C4-2B (cell line): ENCODE results near the gene SLC25A42.

Experiments used
- H3K27ac ChIP-seq: fragments of 450-650 bp; 2 replicates; pipeline ENCODE4 v1.5.1; 2017
- CTCF ChIP-seq: fragments of 450-650 bp; conservative IDR thresholded peaks from 2 replicates; pipeline ENCODE4 v1.5.1; 2017; ENCODE audit warnings: mild to moderate bottlenecking
- ZFX ChIP-seq: fragments of 450-650 bp; IDR thresholded peaks from 2 replicates; pipeline ENCODE4 v1.6.1; 2017

The SLC25A42 gene

GRCh38 chr19:19076476-19076875 is 12.7 kb downstream of the SLC25A42 start:
- H3K27ac ChIP-seq, result no peak overlapping the region
- no peak for TF ChIP-seq CTCF
- no peak for TF ChIP-seq ZFX

- no peak for TF ChIP-seq CTCF
- no peak for TF ChIP-seq ZFX
- H3K27ac ChIP-seq, result no peak overlapping the region
Measured at GRCh38 chr19:19077103-19077502, 13.3 kb downstream of the SLC25A42 start.

- TF ChIP-seq ZFX (no peak), CTCF (no peak)
- H3K27ac ChIP-seq, result no peak overlapping the region
Measured at GRCh38 chr19:19078801-19079200, 15.0 kb downstream of the SLC25A42 start.

- no peak overlapping the region for H3K27ac ChIP-seq
- TF ChIP-seq CTCF, result no peak
- no peak for TF ChIP-seq ZFX
Measured at GRCh38 chr19:19079571-19079970, 15.8 kb downstream of the SLC25A42 start.

GRCh38 chr19:19081642-19082151 is 17.9 kb downstream of the SLC25A42 start:
- TF ChIP-seq ZFX (no peak), CTCF (no peak)
- no peak overlapping the region for H3K27ac ChIP-seq

- TF ChIP-seq CTCF (no peak), ZFX (no peak)
Measured at GRCh38 chr19:19083413-19084178, 19.8 kb downstream of the SLC25A42 start.

GRCh38 chr19:19087676-19088075 is 23.9 kb downstream of the SLC25A42 start:
- TF ChIP-seq ZFX (no peak), CTCF (no peak)
- no peak overlapping the region for H3K27ac ChIP-seq

More at GRCh38 chr19:19083413-19084178, 19.8 kb downstream of the SLC25A42 start:
- H3K27ac ChIP-seq, result no peak overlapping the region
